HG03521 (cell line): ENCODE results near the gene HSD17B11.
"Not testable (repeated sequence)": the region's sequence is repeated elsewhere in the genome, so short reads cannot be mapped to it uniquely, and the experiment has no call there.

ENCODE experiments used
- ATAC-seq: cut with Tn5 transposase; IDR thresholded peaks from one replicate; pipeline ENCODE4 v1.9.1; 2021; ENCODE audit warnings: mild to moderate bottlenecking, moderate library complexity; ENCODE audit not compliant: unreplicated experiment

The HSD17B11 gene

DNA sequence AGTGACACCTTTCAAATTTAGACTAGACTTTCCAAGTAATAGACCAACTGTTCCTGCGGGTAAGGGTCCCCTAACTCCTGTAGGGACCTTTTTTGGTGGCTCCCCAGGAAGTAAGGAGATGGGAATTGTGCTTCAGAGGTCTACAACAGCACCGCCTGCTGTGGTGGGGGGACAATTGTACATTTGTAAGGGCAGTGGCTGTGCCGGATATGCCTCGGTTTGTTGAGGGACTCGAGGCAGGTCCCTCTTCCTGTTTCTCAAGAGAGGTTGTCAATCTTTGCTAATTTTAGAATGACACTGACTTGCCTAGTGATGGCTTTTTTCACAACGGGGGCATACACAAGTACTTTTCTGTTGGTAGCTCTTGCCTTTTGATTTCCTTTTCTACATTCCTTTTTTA is 15.5 kb upstream of the HSD17B11 start:
- ATAC-seq, result no peak

- no peak for ATAC-seq
Observed at GRCh38 chr4:87405211-87405820, 14.3 kb upstream of the HSD17B11 start.

- not testable (repeated sequence) for ATAC-seq
Observed at GRCh38 chr4:87403732-87404131, 12.7 kb upstream of the HSD17B11 start.

DNA sequence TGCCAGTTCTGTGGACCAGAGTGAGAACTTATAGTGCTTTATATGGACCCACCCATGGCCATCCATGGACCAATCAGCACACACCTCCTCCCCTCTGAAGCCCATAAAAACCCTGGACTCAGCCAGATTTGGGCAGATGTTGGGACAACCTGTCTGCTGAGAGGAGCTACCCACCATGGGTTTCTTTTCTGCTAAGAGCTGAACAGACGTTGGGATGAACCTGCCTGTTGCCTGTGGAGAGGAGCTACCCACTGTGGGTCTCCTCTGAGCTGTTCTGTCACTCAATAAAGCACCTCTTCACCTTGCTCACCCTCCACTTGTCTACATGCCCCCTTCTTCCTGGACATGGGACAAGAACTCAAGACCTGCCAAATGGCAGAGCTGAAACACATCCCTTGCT is 9.0 kb upstream of the HSD17B11 start:
- ATAC-seq, result no peak

DNA sequence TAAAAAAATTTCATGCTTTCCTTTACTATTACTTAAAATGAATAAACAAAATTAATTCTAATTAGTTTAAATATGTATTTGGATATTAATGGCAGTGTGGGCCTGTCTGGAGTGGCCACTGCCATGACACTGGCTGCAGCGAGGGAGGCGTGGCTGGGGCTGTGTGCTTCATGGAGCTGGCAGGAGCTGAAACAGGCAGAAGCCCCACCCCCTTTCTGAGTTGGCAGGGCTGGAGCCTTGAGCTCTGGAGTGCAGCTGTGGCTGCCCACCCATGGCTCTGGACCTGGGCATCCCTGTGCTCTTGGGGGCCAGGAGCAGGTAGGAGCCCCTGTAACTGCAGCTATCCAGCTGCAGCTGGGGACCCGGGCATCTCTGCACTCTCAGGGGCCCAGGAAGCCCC is 8.2 kb upstream of the HSD17B11 start:
- ATAC-seq, result no peak

DNA sequence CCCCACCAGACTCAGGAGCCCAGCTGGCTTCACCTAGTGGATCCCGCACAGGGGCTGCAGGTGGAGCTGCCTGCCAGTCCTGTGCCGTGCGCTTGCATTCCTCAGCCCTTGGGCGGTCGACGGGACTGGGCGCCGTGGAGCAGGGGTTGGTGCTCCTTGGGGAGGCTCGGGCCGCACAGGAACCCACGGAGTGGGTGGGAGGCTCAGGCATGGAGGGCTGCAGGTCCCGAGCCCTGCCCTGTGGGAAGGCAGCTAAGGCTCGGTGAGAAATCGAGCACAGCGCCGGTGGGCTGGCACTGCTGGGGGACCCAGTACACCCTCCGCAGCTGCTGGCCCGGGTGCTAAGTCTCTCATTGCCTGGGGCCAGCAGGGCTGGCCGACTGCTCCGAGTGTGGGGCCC is 4.9 kb upstream of the HSD17B11 start:
- ATAC-seq, result not testable (repeated sequence)

- ATAC-seq, result not testable (repeated sequence)
Observed at GRCh38 chr4:87395073-87395472, 4.1 kb upstream of the HSD17B11 start.

- ATAC-seq, result no peak
Observed at GRCh38 chr4:87392183-87392582, 1.2 kb upstream of the HSD17B11 start.

- ATAC-seq, result peak; percentile 1
Observed at GRCh38 chr4:87391576-87392054, 627 bp upstream of the HSD17B11 start.

DNA sequence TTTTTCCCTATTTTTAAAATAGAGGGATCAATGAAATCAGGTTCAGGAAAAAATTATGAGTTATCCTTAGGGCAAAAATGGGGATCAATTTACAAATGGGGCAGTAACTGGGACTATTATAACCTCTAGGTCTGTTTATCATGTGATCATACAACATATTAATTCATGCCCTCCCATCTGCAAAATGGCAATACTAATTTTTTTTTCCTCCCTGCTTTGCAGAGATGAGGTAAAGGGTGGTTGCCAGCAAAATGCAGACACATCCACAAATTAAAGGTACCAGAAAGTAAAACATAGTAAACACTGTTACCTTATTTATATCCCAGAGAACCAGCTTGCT is 467 bp downstream of the HSD17B11 start:
- no peak for ATAC-seq

DNA sequence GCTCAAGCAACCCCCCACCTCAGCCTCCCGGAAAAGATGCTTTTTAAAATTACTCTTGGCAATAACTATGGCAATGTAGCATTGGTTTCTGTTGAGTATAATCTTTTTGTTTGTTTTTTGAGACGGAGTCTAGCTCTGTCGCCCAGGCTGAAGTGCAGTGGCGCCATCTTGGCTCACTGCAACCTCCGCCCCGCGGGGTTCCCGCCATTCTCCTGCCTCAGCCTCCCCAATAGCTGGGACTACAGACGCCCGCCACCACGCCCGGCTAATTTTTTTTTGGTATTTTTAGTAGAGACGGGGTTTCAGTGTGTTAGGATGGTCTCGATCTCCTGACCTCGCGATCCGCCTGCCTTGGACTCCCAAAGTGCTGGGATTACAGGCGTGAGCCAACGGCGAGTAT is 933 bp downstream of the HSD17B11 start:
- ATAC-seq, result not testable (repeated sequence)

GRCh38 chr4:87388901-87389300 is 2.1 kb downstream of the HSD17B11 start:
- no peak for ATAC-seq

DNA sequence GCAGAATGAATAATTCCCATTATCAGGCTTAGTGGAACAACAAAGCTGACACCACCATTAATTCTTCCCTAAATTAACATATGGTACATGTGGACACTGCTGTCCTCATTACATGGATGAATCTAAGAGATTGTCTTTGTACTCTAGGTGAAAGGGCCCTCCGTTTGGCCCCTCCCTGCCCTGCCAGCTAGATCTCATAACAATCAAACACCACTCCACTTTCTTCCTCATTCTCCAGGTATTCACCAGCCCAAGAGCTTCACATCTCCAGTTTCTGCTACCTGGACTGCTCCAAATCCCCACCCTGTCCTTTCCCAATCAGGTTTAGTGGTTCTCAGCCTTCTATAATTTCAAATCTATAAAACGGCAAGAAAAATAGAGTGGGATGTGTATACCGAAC is 3.8 kb downstream of the HSD17B11 start:
- ATAC-seq, result no peak

- ATAC-seq, result not testable (repeated sequence)
Observed at GRCh38 chr4:87384466-87385132, 6.4 kb downstream of the HSD17B11 start.

DNA sequence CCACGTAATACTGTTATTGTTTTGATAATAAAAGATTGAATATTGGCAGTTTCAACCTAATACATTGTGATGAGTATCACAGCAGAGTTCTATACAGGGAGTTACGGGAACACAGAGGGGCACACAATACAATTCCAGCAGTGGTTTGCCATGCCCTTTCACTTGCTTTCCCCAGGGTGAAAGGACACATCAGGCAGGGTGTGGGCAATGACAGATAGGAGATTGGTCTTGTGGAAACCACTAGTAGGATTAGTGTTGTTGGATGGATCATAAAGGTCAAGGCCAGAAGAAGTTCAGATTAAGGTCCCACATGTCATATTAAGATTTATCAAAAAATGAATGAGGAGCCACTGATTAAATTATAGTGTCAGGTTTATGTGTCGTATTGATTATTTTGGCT is 8.1 kb downstream of the HSD17B11 start:
- ATAC-seq, result no peak

GRCh38 chr4:87382116-87382515 is 8.9 kb downstream of the HSD17B11 start:
- no peak for ATAC-seq

- ATAC-seq, result no peak
Observed at GRCh38 chr4:87377816-87378215, 13.2 kb downstream of the HSD17B11 start.

- no peak for ATAC-seq
Observed at GRCh38 chr4:87375719-87376291, 15.2 kb downstream of the HSD17B11 start.

- ATAC-seq, result no peak
Observed at GRCh38 chr4:87370068-87370467, 20.9 kb downstream of the HSD17B11 start.

DNA sequence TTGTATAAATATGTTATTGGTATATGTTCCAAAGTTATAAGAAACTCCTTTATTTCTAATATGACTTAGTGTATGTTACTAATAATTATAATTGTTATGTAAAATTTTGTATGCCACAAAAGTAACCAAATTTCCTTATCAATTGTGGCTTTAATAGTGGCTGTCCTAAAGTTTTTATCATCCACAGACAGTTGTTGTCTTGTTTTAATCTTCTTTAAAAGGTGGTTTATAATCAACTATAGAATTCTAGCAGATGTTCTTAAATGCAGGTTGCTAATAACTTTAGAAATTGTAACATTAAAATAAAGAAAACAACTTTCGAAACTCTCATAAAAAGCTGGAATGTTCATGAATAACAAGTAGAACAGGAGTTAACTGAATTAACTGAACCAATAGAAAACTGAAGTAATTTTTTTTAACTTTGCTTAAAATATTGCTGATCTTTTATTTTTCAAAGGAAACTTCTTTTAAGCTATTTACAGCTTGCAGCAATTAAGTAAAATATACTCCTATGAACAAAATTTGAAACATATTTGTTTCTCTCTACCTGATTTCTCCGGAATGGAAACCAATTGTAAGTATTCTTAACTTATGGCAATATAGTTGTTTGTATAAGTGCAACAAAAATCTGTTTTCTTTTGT is 24.3 kb downstream of the HSD17B11 start:
- no peak for ATAC-seq

- ATAC-seq, result no peak
Observed at GRCh38 chr4:87365348-87365747, 25.6 kb downstream of the HSD17B11 start.

DNA sequence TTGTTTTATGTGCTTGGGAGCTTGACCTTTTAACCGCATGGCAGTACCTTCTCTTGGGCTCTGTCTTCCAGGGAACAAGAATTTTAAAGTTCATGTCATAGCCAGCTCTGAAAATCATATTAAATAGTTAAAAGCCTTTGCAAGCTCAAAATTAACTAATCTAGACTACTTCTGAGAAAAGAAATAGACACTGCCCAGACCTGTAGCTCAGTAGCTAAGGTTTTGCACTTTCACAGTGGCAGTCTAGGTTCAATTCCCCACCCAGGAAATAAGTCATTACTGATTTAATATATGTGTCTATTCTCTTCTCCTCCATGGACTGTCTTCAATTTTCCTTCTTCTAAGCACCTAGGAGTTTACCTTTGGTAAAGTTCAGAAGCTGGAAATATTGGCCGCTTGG is 27.4 kb downstream of the HSD17B11 start:
- no peak for ATAC-seq
